ENCODE measurements around the gene RBM42.

The RBM42 gene

DNA sequence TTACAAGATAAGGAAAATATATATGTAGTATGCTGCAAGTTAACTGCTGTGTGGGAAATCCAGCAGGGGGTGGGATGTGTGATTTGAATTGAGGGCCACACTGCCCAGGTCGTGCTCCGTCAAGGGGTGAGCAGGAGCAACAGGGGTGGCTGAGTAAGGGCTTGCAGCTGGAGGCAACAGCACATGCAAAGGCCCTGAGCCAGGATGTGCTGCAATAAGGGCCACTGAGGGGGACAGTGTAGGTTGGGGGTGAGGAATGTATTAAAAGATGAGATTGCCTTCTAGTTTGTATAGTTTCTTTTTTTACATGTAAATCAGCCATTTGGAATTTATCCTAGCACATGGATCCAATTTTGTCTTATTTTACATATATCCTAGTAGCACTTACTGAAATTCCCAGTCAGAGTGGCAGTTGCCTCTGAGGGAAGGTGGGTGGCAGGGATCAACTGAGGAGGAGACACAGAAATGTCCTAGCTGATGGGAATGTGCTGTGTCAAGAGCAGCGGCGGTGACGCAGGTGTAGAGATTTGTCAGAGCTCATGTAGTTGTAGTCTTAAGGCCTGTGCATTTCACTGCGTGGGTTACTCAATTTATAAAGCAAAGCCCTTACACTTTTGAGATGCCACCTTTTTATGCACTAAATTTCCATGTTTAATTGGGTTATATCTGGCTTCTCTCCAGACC is 5.4 kb upstream of the RBM42 start:
- H3K27me3 ChIP-seq (ENCODE audit: low read length) = no peaks in the 10 kb centered on the region
- TF ChIP-seq EZH2phosphoT487 (conservative IDR thresholded peaks at IDR 0.05; ENCODE audit: low read length) = no peak
- TF ChIP-seq, protein P1, sequence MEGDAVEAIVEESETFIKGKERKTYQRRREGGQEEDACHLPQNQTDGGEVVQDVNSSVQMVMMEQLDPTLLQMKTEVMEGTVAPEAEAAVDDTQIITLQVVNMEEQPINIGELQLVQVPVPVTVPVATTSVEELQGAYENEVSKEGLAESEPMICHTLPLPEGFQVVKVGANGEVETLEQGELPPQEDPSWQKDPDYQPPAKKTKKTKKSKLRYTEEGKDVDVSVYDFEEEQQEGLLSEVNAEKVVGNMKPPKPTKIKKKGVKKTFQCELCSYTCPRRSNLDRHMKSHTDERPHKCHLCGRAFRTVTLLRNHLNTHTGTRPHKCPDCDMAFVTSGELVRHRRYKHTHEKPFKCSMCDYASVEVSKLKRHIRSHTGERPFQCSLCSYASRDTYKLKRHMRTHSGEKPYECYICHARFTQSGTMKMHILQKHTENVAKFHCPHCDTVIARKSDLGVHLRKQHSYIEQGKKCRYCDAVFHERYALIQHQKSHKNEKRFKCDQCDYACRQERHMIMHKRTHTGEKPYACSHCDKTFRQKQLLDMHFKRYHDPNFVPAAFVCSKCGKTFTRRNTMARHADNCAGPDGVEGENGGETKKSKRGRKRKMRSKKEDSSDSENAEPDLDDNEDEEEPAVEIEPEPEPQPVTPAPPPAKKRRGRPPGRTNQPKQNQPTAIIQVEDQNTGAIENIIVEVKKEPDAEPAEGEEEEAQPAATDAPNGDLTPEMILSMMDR (IDR thresholded peaks at IDR 0.05; ENCODE audit: insufficient read depth, low read length, poor library complexity, severe bottlenecking) = no peak
- no peaks in the 10 kb centered on the region for H4K20me1 ChIP-seq (ENCODE audit: low read depth, low read length)
- no peaks in the 10 kb centered on the region for H3K9me3 ChIP-seq (ENCODE audit: insufficient read depth, low read length)
- H3F3A ChIP-seq (ENCODE audit: insufficient read depth) = peaks cover 7% of the 10 kb centered on the region; the same call in 1 of the 2 replicates
- no peak overlapping the region for H3K27ac ChIP-seq (ENCODE audit: low read depth, low read length)
- H3K36me3 ChIP-seq (ENCODE audit: low read length) = no peaks in the 10 kb centered on the region
- H3K79me2 ChIP-seq (ENCODE audit: insufficient read depth, low read length) = no peaks in the 10 kb centered on the region
- no peak overlapping the region for H2AFZ ChIP-seq (ENCODE audit: low read depth, low read length, severe bottlenecking)
- H3K4me2 ChIP-seq (ENCODE audit: low read depth, low read length, poor library complexity, severe bottlenecking) = no peak overlapping the region
- H3K9me2 ChIP-seq (replicated peaks; ENCODE audit: insufficient read depth, low read length) = no peaks in the 10 kb centered on the region
- H3K9ac ChIP-seq (ENCODE audit: low read length) = no peak overlapping the region
- no peak overlapping the region for H3K4me3 ChIP-seq (ENCODE audit: insufficient read depth, low read length, poor library complexity, severe bottlenecking)

DNA sequence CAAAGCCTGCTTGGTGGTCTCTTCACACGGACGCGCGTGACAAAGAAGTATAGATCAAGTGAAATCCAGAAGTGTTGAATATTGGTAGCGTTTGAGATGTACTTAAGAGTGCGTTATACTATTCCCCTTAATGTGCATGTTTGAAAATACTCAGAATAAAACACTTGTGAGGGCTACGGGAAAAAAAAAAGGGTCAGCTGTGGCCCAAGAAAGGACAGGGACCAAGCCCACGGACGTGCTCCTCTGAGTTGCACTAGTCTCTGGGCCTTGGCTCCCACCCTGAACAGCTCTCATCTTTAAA is 622 bp upstream of the RBM42 start:
- peak overlapping the region; percentile 78 for H2AFZ ChIP-seq (ENCODE audit: low read depth, low read length, severe bottlenecking)
- peak overlapping the region; percentile 91 for H3K9ac ChIP-seq (ENCODE audit: low read length)
- peaks cover 7% of the 10 kb centered on the region; the same call in 1 of the 2 replicates for H3F3A ChIP-seq (ENCODE audit: insufficient read depth)
- H3K9me2 ChIP-seq (replicated peaks; ENCODE audit: insufficient read depth, low read length) = no peaks in the 10 kb centered on the region
- H3K4me2 ChIP-seq (ENCODE audit: low read depth, low read length, poor library complexity, severe bottlenecking) = peak overlapping the region; percentile 63
- H4K20me1 ChIP-seq (ENCODE audit: low read depth, low read length) = no peaks in the 10 kb centered on the region
- no peaks in the 10 kb centered on the region for H3K27me3 ChIP-seq (ENCODE audit: low read length)
- peaks cover 8% of the 10 kb centered on the region; the same call in 1 of the 2 replicates for H3K79me2 ChIP-seq (ENCODE audit: insufficient read depth, low read length)
- H3K27ac ChIP-seq (ENCODE audit: low read depth, low read length) = peak overlapping the region; percentile 40; the same call in 1 of the 2 replicates
- H3K4me3 ChIP-seq (ENCODE audit: insufficient read depth, low read length, poor library complexity, severe bottlenecking) = peak overlapping the region; percentile 76
- H3K9me3 ChIP-seq (ENCODE audit: insufficient read depth, low read length) = no peaks in the 10 kb centered on the region
- TF ChIP-seq, protein P1 (IDR thresholded peaks at IDR 0.05; ENCODE audit: insufficient read depth, low read length, poor library complexity, severe bottlenecking) = no peak
- no peak for TF ChIP-seq EZH2phosphoT487 (conservative IDR thresholded peaks at IDR 0.05; ENCODE audit: low read length)
- H3K36me3 ChIP-seq (ENCODE audit: low read length) = no peaks in the 10 kb centered on the region

DNA sequence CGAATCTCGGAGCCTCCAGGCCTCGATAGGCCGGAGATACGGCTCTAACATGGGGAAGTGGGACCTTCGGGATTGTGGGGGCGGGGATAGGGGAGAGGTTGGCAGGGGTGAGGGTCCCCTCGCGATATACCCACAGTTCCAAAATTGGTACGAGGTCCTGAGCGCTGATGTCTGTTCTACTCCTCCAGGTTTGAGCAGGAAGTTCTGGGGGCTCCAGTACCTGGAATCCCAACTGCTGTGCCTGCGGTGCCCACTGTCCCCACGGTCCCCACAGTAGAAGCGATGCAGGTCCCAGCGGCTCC is 447 bp downstream of the RBM42 start:
- no peaks in the 10 kb centered on the region for H4K20me1 ChIP-seq (ENCODE audit: low read depth, low read length)
- H3K4me3 ChIP-seq (ENCODE audit: insufficient read depth, low read length, poor library complexity, severe bottlenecking) = peak overlapping the region; percentile 88
- peak overlapping the region; percentile 91 for H3K9ac ChIP-seq (ENCODE audit: low read length)
- peaks cover 7% of the 10 kb centered on the region; the same call in 1 of the 2 replicates for H3F3A ChIP-seq (ENCODE audit: insufficient read depth)
- H3K79me2 ChIP-seq (ENCODE audit: insufficient read depth, low read length) = peaks cover 8% of the 10 kb centered on the region; the same call in 1 of the 2 replicates
- no peaks in the 10 kb centered on the region for H3K36me3 ChIP-seq (ENCODE audit: low read length)
- no peaks in the 10 kb centered on the region for H3K9me3 ChIP-seq (ENCODE audit: insufficient read depth, low read length)
- no peak for TF ChIP-seq EZH2phosphoT487 (conservative IDR thresholded peaks at IDR 0.05; ENCODE audit: low read length)
- TF ChIP-seq, protein P1 (IDR thresholded peaks at IDR 0.05; ENCODE audit: insufficient read depth, low read length, poor library complexity, severe bottlenecking) = no peak
- no peaks in the 10 kb centered on the region for H3K27me3 ChIP-seq (ENCODE audit: low read length)
- no peak overlapping the region for H3K27ac ChIP-seq (ENCODE audit: low read depth, low read length)
- peak overlapping the region; percentile 87 for H2AFZ ChIP-seq (ENCODE audit: low read depth, low read length, severe bottlenecking)
- H3K9me2 ChIP-seq (replicated peaks; ENCODE audit: insufficient read depth, low read length) = no peaks in the 10 kb centered on the region
- peak overlapping the region; percentile 73 for H3K4me2 ChIP-seq (ENCODE audit: low read depth, low read length, poor library complexity, severe bottlenecking)

Measured in SU-DHL-6 (cell line).